Activated CD4-positive, alpha-beta T cell treated with anti-CD3 and anti-CD28 coated beads, Interleukin-2, amount 50 U/mL, for 24 hours (primary cell): ENCODE results near the gene SGMS1.
"Not testable (repeated sequence)": the region's sequence is repeated elsewhere in the genome, so short reads cannot be mapped to it uniquely, and the experiment has no call there.

Experiments used
- DNase-seq, 2 donors: peaks; one replicate each; pipeline ENCODE4 v3.0.0-alpha.2; 2020; ENCODE audit warnings: low read depth in 1 of 2, low spot score in 1 of 2

Gene SGMS1

GRCh38 chr10:50382576-50383023 is 241.2 kb downstream of the SGMS1 start:
- no peak for DNase-seq

DNA sequence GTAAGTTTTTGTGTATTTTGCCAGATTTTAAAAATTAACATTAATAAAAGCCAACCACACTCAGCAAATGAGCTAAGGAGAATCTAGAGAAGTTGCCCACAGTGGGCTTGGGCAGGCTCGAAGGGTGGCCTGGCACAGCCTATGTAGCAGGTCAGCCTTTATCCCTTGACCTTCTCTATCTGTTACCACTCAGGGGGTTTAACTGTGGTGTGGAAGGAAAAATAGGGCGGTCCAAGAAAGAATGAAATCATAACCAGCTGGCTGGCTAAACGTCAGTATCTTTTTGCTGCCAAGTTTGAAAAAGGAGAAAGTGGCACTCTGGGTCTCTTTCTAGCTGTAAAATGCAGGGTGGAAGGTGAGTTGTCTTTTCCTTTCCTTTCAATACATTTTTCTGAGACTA is 242.1 kb downstream of the SGMS1 start:
- no peak for DNase-seq

- DNase-seq, result no peak
Observed at GRCh38 chr10:50379616-50380015, 244.1 kb downstream of the SGMS1 start.

- no peak for DNase-seq
Observed at GRCh38 chr10:50375745-50376144, 248.0 kb downstream of the SGMS1 start.

DNA sequence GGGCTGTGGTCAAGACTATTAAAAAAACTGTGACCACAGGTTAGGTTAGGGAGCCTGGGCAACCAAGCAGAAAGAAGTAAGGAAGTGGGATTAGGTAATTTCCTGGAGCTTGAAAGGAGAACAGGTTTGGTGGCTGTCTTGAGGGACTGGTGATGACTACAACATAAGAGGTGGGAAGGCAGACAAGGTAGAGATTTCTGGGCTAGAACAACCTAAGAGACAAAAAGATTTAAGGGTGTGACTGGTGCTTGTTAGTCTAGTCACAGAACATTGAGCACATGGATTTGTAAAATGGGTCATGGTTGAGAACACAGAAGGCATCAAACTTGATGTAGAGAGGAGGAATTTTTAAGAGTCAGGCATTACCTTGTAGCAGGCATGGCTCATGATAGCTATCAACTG is 248.7 kb downstream of the SGMS1 start:
- no peak for DNase-seq

DNA sequence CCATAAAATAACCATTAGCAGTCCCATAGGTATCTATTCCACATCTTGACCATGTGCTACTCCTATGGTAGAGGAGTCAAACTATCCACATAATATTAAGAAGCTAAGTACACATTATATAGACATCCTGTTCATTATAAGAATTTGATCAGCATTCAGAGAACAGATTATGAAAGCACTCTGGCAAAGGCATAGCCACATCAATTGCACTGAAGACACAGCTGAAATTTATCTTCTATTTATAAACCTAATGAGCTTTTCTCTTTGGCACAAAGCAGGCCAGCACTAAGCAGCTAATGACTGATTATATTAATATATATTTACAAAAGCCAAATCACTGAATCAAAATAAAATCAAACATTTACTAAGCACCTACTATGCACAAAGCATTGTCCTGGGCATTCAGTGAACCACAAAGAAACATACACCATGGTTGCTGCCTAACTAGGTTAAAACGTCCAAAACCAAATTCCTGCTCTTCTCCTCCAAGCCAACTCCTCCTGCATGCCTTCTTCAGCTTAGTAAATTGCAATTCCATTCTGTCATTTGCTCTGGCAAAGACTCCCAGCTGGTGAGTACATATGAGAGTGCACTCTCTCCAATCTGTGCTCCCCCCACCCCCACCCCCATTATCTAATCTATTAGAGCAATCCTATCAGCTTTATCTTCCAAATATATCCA is 249.8 kb downstream of the SGMS1 start:
- no peak for DNase-seq

DNA sequence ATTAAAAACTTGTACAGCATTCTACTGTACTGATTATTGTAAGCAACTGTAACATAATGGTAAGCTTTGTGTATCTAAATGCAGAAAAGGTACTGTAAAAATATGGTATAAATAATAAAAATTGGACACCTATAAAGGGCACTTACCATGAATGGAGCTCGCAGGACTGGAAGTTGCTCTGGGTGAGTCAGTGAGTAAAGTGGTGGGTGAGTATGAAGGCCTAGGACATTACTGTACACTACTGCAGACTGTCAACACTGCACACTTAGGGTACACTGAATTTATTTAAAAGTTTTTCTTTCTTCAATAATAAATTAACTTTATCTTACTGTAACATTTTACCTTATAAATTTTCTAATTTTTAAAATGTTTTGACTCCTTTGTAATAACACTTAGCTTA is 253.8 kb downstream of the SGMS1 start:
- no peak for DNase-seq

DNA sequence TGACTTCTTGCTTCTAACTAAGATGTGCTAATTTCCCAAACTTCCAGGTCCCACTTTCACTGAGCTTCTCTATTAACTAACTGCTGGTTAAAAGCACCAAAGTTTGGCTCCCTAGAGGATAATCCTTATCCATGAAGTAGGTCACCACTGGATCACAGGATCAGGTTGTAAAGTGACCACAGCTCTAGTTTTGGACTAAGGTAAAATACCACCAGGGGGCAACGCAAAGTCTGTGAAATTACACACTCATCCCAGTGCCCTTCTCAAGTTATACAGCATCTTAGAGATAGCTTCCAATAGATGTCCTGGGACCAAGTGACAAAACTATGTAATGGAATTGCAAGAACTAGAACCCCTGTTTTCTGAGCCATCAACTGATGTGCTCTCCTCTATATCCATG is 256.0 kb downstream of the SGMS1 start:
- DNase-seq, result peak in 1 of 2 donors; percentile 3

DNA sequence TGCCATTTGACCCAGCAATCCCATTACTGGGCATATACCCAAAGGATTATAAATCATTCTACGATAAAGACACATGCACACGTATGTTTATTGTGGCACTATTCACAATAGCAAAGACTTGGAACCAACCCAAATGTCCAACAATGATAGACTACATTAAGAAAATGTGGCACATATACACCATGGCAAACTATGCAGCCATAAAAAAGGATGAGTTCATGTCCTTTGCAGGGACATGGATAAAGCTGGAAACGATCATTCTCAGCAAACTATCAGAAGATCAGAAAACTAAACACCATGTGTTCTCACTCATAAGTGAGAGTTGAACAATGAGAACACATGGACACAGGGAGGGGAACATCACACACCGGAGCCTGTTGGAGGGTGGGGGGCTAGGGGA is 257.3 kb downstream of the SGMS1 start:
- not testable (repeated sequence) for DNase-seq

- not testable (repeated sequence) for DNase-seq
Observed at GRCh38 chr10:50364730-50365129, 259.0 kb downstream of the SGMS1 start.

DNA sequence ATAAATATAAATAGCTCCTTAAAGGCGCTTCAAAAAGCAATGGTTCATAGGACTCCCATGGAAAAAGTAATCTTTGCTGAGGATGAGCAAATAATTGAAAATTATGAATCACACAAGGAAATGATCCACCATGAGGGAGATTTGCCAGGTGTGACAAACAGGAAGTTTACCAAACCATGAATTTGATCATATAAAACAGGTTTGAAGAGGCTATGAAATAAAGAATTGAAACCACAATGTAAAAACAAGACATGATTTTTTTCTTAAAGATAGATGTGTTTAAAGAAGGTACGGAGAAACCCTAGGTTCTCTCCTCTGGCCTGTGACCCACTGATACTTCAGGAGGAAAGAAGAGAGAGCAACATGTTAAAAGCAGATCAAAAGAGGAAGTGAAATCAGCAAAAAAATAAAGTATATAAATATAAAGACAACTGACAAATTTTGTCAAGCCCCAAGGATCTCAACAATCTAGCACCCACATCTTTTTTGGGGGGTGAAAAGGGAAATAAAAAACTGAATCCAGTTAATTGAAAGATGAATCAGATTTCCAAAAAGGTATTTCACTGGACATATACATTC is 261.1 kb downstream of the SGMS1 start:
- DNase-seq, result no peak

GRCh38 chr10:50361946-50362345 is 261.8 kb downstream of the SGMS1 start:
- DNase-seq, result no peak

DNA sequence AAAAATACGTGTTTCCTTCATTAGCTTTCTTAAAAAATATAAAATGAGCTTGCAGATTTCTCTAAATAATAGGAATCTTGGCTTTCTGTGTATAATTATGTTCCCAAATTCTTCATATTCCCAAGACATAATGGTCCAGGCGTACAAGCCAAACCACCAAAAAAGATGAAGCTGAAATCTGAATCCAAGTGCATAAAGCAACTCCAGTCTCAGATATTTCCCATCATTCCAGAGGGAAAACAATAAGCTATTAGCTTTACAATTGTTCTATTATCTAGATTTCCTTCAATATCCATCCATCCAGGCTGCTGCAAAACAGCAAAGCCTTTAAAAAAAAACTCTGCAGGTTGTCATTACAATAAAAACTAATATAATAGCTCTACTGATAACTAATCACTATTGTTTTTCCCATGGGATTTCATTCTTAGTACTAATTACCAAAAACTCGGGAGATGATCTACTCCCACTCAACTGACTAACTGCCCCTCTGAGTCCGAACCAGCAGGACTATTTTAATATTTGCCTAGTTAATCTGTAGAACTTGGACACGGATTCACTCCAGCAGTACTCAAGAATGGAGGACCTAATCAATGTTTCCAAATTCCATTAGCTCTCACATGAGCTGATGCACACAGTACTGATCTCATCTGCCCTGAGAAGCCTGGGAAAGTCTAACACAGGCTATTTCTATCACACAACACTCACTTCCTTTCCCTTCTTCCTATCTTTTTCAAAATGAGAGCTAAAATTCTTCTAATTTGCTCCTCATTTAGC is 263.5 kb downstream of the SGMS1 start:
- no peak for DNase-seq

DNA sequence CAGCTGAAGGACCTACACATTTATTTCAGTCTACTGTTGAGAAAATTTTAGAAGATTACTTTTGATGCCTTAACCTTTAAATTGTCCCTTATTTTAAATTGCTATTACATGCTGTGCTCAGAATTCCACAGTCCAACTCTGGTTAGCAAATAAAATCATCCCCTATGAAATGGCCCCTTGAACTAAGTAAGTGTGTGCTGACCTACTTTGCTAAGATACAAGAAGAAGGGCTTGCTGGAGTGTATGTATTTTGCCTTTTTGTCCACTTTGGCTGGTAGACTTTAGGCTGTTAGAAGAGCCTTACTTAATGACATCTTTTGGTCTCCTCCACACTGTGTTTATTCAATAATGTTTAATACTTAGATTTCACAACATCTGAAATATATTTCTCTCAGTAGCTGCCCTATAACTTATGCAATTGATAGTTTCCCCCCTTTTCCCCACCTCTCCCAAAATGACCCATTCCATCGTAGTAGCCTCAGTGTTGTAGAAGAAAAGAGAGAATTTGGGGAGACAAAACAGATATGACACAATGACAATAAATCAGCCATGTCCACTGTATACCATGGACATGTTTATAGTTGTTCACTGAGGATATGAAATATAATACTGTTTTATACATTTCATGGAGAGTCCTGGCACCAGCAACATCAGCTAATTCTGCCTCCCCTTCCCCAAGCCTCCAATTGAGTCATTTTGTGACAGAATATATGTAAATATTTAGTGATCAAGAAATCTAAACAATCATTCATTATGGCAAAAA is 264.6 kb downstream of the SGMS1 start:
- DNase-seq, result no peak

DNA sequence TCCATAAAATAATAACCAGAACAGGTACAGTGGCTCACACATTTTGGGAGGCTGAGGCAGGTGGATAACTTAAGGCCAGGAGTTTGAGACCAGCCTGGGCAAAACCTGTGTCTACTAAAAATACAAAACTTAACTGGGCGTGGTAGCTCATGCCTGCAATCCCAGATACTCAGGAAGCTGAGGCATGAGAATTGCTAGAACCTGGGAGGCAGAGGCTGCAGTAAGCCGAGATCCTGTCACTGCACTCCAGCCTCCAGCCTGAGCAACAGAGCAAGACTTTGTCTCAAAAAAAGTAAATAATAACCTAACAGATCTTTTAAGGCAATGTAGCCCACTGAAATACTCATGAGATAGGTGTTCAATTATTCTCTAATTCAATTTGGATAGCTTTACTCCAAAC is 265.3 kb downstream of the SGMS1 start:
- DNase-seq, result no peak

DNA sequence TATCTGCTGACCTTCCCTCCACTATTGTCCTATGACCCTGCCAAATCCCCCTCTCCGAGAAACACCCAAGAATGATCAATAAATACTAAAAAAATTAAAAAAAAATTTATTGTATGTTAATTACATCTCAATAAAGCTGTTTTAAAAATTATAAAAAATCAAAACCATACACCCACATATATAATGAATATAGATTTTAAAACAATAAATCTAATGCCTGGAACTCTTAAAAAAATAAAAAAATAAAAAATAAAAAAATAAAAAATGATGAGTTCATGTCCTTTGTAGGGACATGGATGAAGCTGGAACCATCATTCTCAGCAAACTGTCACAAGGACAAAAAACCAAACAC is 267.3 kb downstream of the SGMS1 start:
- not testable (repeated sequence) for DNase-seq

DNA sequence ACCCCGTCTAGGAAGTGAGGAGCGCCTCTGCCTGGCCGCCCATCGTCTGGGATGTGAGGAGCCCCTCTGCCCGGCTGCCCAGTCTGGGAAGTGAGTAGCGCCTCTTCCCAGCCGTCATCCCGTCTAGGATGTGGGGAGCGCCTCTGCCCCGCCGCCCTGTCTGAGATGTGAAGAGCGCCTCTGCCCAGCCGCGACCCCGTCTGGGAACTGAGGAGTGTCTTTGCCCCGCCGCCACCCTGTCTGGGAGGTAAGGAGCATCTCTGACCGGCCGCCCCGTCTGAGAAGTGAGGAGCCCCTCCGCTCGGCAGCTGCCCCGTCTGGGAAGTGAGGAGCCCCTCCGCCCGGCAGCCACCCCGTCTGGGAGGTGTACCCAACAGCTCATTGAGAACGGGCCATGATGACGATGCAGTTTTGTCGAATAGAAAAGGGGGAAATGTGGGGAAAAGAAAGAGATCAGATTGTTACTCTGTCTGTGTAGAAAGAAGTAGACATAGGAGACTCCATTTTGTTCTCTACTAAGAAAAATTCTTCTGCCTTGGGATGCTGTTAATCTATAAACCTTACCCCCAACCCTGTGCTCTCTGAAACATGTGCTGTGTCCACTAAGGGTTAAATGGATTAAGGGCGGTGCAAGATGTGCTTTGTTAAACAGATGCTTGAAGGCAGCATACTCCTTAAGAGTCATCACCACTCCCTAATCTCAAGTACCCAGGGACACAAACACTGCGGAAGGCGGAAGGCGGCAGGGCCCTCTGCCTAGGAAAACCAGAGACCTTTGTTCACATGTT is 267.9 kb downstream of the SGMS1 start:
- DNase-seq, result not testable (repeated sequence)

- DNase-seq, result no peak
Observed at GRCh38 chr10:50351483-50352146, 272.1 kb downstream of the SGMS1 start.

DNA sequence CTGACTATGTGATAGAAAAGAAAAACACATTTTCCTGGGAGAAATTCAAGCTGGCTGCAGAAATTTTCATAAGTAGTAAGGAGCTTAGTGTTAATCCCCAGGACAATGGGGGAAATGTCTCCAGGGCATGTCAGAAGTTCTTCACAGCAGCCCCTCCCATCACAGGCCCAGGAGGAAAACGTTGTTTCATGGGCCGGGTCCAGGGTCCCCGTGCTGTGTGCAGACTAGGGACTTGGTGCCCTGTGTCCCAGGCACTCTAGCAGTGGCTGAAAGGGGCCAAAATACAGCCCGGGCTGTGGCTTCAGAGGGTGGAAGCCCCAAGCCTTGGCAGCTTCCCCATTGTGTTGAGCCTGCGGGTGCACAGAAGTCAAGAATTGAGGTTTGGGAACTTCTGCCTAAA is 273.4 kb downstream of the SGMS1 start:
- no peak for DNase-seq

GRCh38 chr10:50349554-50349953 is 274.2 kb downstream of the SGMS1 start:
- no peak for DNase-seq
